Measurements from ENCODE around the gene CNTN4.

DNA sequence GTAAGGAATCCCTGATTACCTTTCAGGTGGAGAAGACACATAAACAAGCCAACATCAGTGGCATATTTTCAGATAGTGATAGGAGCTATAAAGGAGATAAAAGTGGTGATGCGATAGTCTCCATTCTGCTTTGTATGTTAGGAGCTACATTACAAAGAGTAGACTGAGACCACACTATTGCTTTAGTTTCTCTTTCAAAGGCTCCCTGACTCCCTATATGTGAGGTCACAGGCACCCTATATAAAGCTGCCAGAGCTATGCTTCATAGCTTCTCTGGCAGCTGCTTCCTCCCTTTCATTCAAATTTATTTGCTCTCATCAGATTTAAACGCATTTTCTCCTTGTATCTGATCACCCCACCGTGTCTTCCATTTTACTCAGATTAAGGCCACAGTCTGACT, 544.9 kb downstream of the CNTN4 start:
- TF ChIP-seq EZH2 (IDR thresholded peaks at IDR 0.05; ENCODE audit: borderline replicate concordance, low read depth, low read length, severe bottlenecking), result no peak
- no peak for TF ChIP-seq POLR2A (IDR thresholded peaks at IDR 0.05; ENCODE audit: low read depth, low read length)

Data from endothelial cell of umbilical vein (primary cell).